ENCODE data around the gene MGAT4B.

GRCh38 chr5:179793468-179794139 is 13.1 kb downstream of the MGAT4B start, which contains the start of gene LTC4S:
- TF ChIP-seq, protein P1, sequence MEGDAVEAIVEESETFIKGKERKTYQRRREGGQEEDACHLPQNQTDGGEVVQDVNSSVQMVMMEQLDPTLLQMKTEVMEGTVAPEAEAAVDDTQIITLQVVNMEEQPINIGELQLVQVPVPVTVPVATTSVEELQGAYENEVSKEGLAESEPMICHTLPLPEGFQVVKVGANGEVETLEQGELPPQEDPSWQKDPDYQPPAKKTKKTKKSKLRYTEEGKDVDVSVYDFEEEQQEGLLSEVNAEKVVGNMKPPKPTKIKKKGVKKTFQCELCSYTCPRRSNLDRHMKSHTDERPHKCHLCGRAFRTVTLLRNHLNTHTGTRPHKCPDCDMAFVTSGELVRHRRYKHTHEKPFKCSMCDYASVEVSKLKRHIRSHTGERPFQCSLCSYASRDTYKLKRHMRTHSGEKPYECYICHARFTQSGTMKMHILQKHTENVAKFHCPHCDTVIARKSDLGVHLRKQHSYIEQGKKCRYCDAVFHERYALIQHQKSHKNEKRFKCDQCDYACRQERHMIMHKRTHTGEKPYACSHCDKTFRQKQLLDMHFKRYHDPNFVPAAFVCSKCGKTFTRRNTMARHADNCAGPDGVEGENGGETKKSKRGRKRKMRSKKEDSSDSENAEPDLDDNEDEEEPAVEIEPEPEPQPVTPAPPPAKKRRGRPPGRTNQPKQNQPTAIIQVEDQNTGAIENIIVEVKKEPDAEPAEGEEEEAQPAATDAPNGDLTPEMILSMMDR (IDR thresholded peaks at IDR 0.05), result no peak
- TF ChIP-seq MAX (IDR thresholded peaks at IDR 0.05) (no peak), MAZ (IDR thresholded peaks at IDR 0.05; ENCODE audit: borderline replicate concordance, low read depth, low read length) (no peak), POLR2A (IDR thresholded peaks at IDR 0.05; ENCODE audit: low read length) (no peak)
